T-cell (primary cell): Measurements from ENCODE around the gene OR1E2. TPM values are rescaled to one million over a fixed set of nuclear protein-coding genes. Genes with fewer than 3 reads are reported as not detected.

Source experiments
- ATAC-seq, 4 experiments: fragments of 200-7000 bp in 3 of 4; fragments of 150-1000 bp in 1 of 4; cut with Tn5 transposase; replicated peaks in 1 of 4; 1 replicate in 3 of 4; 2 replicates in 1 of 4; pipeline ENCODE4 v1.10.0; 2021; ENCODE audit warnings: moderate library complexity in 3 of 4, mild to moderate bottlenecking in 2 of 4, moderate number of reproducible peaks in 1 of 4
- CTCF ChIA-PET, 2 donors: fragments of 300-600 bp; sonication (Branson Sonifier 250); formaldehyde crosslinking; loops; one replicate each; lab custom pipeline; 2022; ENCODE audit warnings: antibody characterized with exemption in 2 of 2; lab: Charles Lee
- POLR2A ChIA-PET, 2 donors: fragments of 300-600 bp; sonication (Branson Sonifier 250); formaldehyde crosslinking; loops; one replicate each; lab custom pipeline; 2022; ENCODE audit warnings: antibody characterized with exemption in 2 of 2; lab: Charles Lee
- DNase-seq, 35 experiments: peaks; one replicate each; pipeline versions ENCODE4 v3.0.0 to v3.0.0-alpha.2; 2013 to 2023
- H3K27ac ChIP-seq: one replicate; pipeline ENCODE4 v1.5.1; 2013; ENCODE audit warnings: low read length
- H3K27me3 ChIP-seq, 2 experiments: replicated peaks in 1 of 2; 1 replicate in 1 of 2; 2 replicates in 1 of 2; pipeline versions ENCODE4 v1.6.1 to v1.7.0; 2013; ENCODE audit warnings: low read length in 1 of 2, mixed read lengths in 1 of 2; ENCODE audit not compliant: control insufficient read depth in 2 of 2, insufficient read depth in 2 of 2; ENCODE audit errors: extremely low read depth in 1 of 2
- H3K36me3 ChIP-seq, 2 donors: 1 replicate in 1 of 2; 2 replicates in 1 of 2; pipeline versions ENCODE4 v1.6.1 to v1.7.0; 2013; ENCODE audit warnings: low read length in 1 of 2; ENCODE audit not compliant: control insufficient read depth in 2 of 2, insufficient read depth in 1 of 2; ENCODE audit errors: extremely low read depth in 1 of 2
- H3K4me1 ChIP-seq, 2 experiments: 1 replicate in 1 of 2; 2 replicates in 1 of 2; pipeline versions ENCODE4 v1.6.1 to v1.7.0; 2013; ENCODE audit warnings: low read length in 2 of 2, mixed read lengths in 1 of 2; ENCODE audit not compliant: insufficient read depth in 2 of 2, control insufficient read depth in 1 of 2; ENCODE audit errors: extremely low read depth in 1 of 2
- H3K4me3 ChIP-seq, 2 donors: 1 replicate in 1 of 2; 2 replicates in 1 of 2; pipeline versions ENCODE4 v1.5.1 to v1.7.0; 2013; ENCODE audit warnings: mild to moderate bottlenecking in 2 of 2, low read length in 1 of 2, moderate library complexity in 1 of 2; ENCODE audit not compliant: control insufficient read depth in 1 of 2; ENCODE audit errors: extremely low read depth in 1 of 2
- H3K9me3 ChIP-seq: 2 replicates; pipeline ENCODE4 v1.7.0; 2013
- H3K27ac Mint-ChIP-seq, 2 donors: one replicate each; pipeline ENCODE4 v1.8.0; 2020 to 2021; ENCODE audit warnings: mild to moderate bottlenecking in 2 of 2, mixed read lengths in 2 of 2
- H3K27me3 Mint-ChIP-seq, 2 donors: one replicate each; pipeline ENCODE4 v1.8.0; 2021 to 2022; ENCODE audit warnings: mixed read lengths in 2 of 2
- H3K36me3 Mint-ChIP-seq: one replicate; pipeline ENCODE4 v1.8.0; 2021; ENCODE audit warnings: mixed read lengths
- H3K4me1 Mint-ChIP-seq, 3 donors: one replicate each; pipeline ENCODE4 v1.8.0; 2020 to 2022; ENCODE audit warnings: mixed read lengths in 3 of 3, mild to moderate bottlenecking in 1 of 3
- H3K4me3 Mint-ChIP-seq, 3 donors: one replicate each; pipeline ENCODE4 v1.8.0; 2020 to 2022; ENCODE audit warnings: mild to moderate bottlenecking in 3 of 3, mixed read lengths in 3 of 3, moderate library complexity in 3 of 3
- H3K9me3 Mint-ChIP-seq, 3 donors: one replicate each; pipeline ENCODE4 v1.8.0; 2020 to 2022; ENCODE audit warnings: mixed read lengths in 3 of 3
- WGBS: methylation state at CpG from one replicate; pipeline ENCODE4 v1.1.5; 2013; ENCODE audit warnings: missing lambda C conversion rate; ENCODE audit not compliant: insufficient coverage; 5-methylcytosine and 5-hydroxymethylcytosine counted together
- total RNA-seq, 35 experiments: library from RNA in 6 of 35; stranded (reverse) in 6 of 35; fragments of 120-200 nt in 1 of 35; gene quantifications; one replicate each; pipeline versions ENCODE4 v1.2.1 to v1.2.4 and lab custom pipeline; 2013 to 2026

Gene OR1E2
- total RNA-seq (not detected), total RNA-seq (lab: John Stamatoyannopoulos, UW) (0 reads per million in 29 experiments)
- not detected for total RNA-seq (2013)

GRCh38 chr17:3433741-3434140, at the start of gene OR1E2:
Gene OR1E2, minus strand, starts transcription at chr17:3433841. Its CDS starts 0 bp downstream, at chr17:3433841.
- no peaks in the 10 kb centered on the region for H3K4me1 Mint-ChIP-seq
- DNase-seq (no peak), ATAC-seq (no peak)
- 84% methylated on average over 2 of the region's 3 CpGs for WGBS
- H3K36me3 ChIP-seq, result no peaks in the 10 kb centered on the region
- no peak within 1 kb of the TSS for H3K4me3 ChIP-seq
- no peak within 1 kb of the TSS for H3K4me3 Mint-ChIP-seq
- no peaks in the 10 kb centered on the region for H3K36me3 Mint-ChIP-seq
- peaks cover 17 to 29% of the 10 kb centered on the region in 2 donors for H3K27me3 Mint-ChIP-seq
- no peaks in the 10 kb centered on the region for H3K9me3 ChIP-seq
- ChIA-PET CTCF (no interaction called here), POLR2A (no interaction called here)
- peaks cover 7 to 9% (median 8%) of the 10 kb centered on the region in 3 donors for H3K9me3 Mint-ChIP-seq
- peaks cover 0 to 11% of the 10 kb centered on the region in 2 experiments for H3K27me3 ChIP-seq
- H3K27ac ChIP-seq, result no peak within 1 kb of the TSS
- H3K4me1 ChIP-seq, result no peaks in the 10 kb centered on the region
- H3K27ac Mint-ChIP-seq, result no peak within 1 kb of the TSS

DNA sequence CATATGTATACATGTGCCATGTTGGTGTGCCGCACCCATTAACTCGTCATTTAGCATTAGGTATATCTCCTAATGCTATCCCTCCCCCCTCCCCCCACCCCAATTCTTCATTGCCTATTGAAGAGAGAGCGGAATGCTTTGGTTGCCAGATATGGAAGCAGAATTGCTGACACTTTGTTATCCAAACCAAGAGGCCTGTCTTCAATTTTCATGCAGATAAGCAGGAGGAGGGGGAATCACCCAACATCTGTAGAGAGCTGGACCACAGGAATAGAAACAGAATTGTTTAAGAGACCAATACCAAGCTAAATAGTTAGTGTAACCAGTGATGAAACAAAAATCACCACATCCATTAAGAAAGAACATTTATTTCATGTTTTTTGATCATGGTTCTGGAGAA, 49.2 kb upstream of the OR1E2 start:
- H3K4me3 ChIP-seq, result no peak overlapping the region
- no peak overlapping the region for H3K27ac Mint-ChIP-seq
- no peaks in the 10 kb centered on the region for H3K36me3 Mint-ChIP-seq
- peaks cover 22 to 40% of the 10 kb centered on the region in 2 donors for H3K27me3 Mint-ChIP-seq
- ChIA-PET POLR2A (no interaction called here), CTCF (no interaction called here)
- no peaks in the 10 kb centered on the region for H3K9me3 ChIP-seq
- ATAC-seq (no peak), DNase-seq (no peak)
- H3K36me3 ChIP-seq, result no peaks in the 10 kb centered on the region
- H3K27ac ChIP-seq, result no peak overlapping the region
- WGBS, result no CpG with 5 or more reads among the region's 3 CpGs
- peaks cover 2 to 15% of the 10 kb centered on the region in 2 experiments for H3K27me3 ChIP-seq
- no peak overlapping the region for H3K4me3 Mint-ChIP-seq
- H3K9me3 Mint-ChIP-seq, result no peaks in the 10 kb centered on the region
- no peaks in the 10 kb centered on the region for H3K4me1 Mint-ChIP-seq
- no peaks in the 10 kb centered on the region for H3K4me1 ChIP-seq

DNA sequence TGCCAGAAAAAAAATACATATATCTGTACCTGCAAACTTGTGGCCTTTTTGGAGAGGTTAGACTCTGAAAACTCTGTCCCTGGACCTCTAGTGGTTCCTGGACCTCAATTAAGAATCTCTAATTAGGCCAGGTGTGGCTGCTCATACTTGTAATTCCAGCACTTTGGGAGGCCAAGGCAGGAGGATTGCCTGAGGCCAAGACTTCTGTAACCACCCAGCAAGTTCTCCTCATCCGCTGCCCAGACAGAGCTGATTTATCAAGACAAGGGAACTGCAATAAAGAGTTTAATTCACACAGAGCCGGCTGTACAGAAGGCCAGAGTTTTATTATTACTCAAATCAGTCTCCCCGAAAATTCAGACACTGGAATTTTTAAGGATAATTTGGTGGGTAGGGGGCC, 46.3 kb upstream of the OR1E2 start:
- no peaks in the 10 kb centered on the region for H3K36me3 Mint-ChIP-seq
- 74% methylated on average over 2 of the region's 3 CpGs for WGBS
- H3K4me3 Mint-ChIP-seq, result no peak overlapping the region
- DNase-seq, result no peak
- Histone ChIP-seq H3K27me3 (peaks cover 2 to 11% of the 10 kb centered on the region in 2 experiments), H3K9me3 (no peaks in the 10 kb centered on the region), H3K36me3 (no peaks in the 10 kb centered on the region), H3K4me3 (no peak overlapping the region), H3K4me1 (no peaks in the 10 kb centered on the region), H3K27ac (no peak overlapping the region)
- no peaks in the 10 kb centered on the region for H3K9me3 Mint-ChIP-seq
- POLR2A ChIA-PET, result no interaction called here
- H3K4me1 Mint-ChIP-seq, result peaks cover 0 to 2% (median 2%) of the 10 kb centered on the region in 3 donors
- no peak overlapping the region for H3K27ac Mint-ChIP-seq
- CTCF ChIA-PET, result no interaction called here
- peaks cover 8 to 23% of the 10 kb centered on the region in 2 donors for H3K27me3 Mint-ChIP-seq
- no peak for ATAC-seq

DNA sequence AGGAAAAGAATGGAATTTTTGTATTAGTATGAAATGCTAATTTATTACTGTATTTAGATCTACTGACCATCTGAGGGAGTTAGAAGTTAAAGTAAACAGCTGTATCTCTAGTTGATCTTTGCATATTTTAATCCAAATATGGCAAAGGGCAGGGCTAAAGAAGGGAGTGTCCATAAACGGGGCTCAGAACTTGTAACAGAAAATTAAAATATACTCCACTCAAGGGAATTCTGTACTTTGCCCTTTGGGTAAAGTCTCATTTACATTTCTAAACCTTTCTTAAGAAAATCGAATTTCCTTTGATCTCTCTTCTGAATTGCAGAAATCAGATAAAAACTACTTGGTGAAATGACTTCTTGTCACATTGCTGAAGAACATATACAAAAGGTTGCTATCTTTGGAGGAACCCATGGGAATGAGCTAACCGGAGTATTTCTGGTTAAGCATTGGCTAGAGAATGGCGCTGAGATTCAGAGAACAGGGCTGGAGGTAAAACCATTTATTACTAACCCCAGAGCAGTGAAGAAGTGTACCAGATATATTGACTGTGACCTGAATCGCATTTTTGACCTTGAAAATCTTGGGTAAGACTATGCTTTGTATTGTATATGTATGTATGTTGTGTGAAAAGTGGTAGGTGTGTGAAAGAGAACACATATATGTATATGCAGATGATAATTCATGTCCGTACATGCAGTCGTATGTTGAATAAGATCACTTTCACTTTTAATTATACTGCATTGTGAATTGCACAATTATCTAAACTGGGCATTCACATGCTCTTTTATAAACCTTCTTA, 42.4 kb upstream of the OR1E2 start, which contains the start of gene ASPA:
TSS of gene ASPA (plus strand) at position 186 of the 799 bp plus-strand sequence. CDS start at position 349, 163 bp downstream.
- Mint-ChIP-seq H3K4me1 (peaks cover 0 to 2% (median 2%) of the 10 kb centered on the region in 3 donors), H3K4me3 (peak within 1 kb of the TSS; percentile 7 to 60 (median 39)), H3K27ac (no peak within 1 kb of the TSS), H3K36me3 (no peaks in the 10 kb centered on the region), H3K27me3 (peaks cover 3 to 11% of the 10 kb centered on the region in 2 donors), H3K9me3 (no peaks in the 10 kb centered on the region)
- DNase-seq (no peak), ATAC-seq (no peak)
- Histone ChIP-seq H3K27ac (no peak within 1 kb of the TSS), H3K27me3 (peaks cover 2 to 5% of the 10 kb centered on the region in 2 experiments), H3K4me1 (no peaks in the 10 kb centered on the region), H3K36me3 (no peaks in the 10 kb centered on the region), H3K4me3 (no peak within 1 kb of the TSS), H3K9me3 (no peaks in the 10 kb centered on the region)
- ChIA-PET POLR2A (no interaction called here), CTCF (no interaction called here)
- WGBS, result no CpG with 5 or more reads among the region's 7 CpGs

DNA sequence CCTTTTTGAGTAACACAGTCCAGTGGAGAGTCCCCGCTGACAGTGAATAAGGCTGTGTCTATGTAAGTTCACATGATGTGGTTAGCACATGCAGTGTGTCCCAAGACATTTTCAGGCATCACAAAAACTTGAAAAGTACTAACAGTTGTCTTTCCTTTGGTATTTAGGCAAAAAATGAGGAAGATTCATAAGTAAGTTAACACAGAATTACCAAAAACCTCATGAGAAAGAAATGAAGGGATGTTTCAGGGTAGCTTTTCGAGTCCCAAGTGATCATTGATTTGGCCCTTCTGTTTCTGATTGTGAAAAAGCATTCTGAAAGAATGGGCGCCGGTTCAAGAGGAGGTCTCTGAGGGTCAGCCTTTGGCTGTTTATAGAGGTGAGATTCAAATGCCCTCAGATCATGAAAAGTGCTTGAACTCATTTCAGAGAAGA, 41.6 kb upstream of the OR1E2 start:
- H3K27ac Mint-ChIP-seq, result no peak overlapping the region
- CTCF ChIA-PET, result no interaction called here
- H3K27ac ChIP-seq, result no peak overlapping the region
- POLR2A ChIA-PET, result no interaction called here
- no peak overlapping the region for H3K4me3 ChIP-seq
- DNase-seq, result no peak
- H3K9me3 ChIP-seq, result no peaks in the 10 kb centered on the region
- WGBS, result 57% methylated on average over 3 of the region's 4 CpGs
- H3K4me3 Mint-ChIP-seq, result no peak overlapping the region
- peaks cover 4 to 11% of the 10 kb centered on the region in 2 donors for H3K27me3 Mint-ChIP-seq
- no peaks in the 10 kb centered on the region for H3K4me1 ChIP-seq
- peaks cover 2 to 5% of the 10 kb centered on the region in 2 experiments for H3K27me3 ChIP-seq
- H3K4me1 Mint-ChIP-seq, result peaks cover 0 to 2% (median 2%) of the 10 kb centered on the region in 3 donors
- H3K9me3 Mint-ChIP-seq, result no peaks in the 10 kb centered on the region
- no peaks in the 10 kb centered on the region for H3K36me3 ChIP-seq
- no peak for ATAC-seq
- no peaks in the 10 kb centered on the region for H3K36me3 Mint-ChIP-seq

- Mint-ChIP-seq H3K27ac (no peak overlapping the region), H3K36me3 (no peaks in the 10 kb centered on the region), H3K27me3 (peaks cover 7 to 9% of the 10 kb centered on the region in 2 donors), H3K9me3 (no peaks in the 10 kb centered on the region), H3K4me3 (no peak overlapping the region), H3K4me1 (peaks cover 0 to 2% (median 2%) of the 10 kb centered on the region in 3 donors)
- H3K9me3 ChIP-seq, result no peaks in the 10 kb centered on the region
- H3K27ac ChIP-seq, result no peak overlapping the region
- no CpG with 5 or more reads among the region's 3 CpGs for WGBS
- ChIA-PET POLR2A (no interaction called here), CTCF (interaction anchor here in 1 of 2 donors (0.5 kb wide), 1 partner anchor 923 kb away, joined by 3 read pairs; no protein-coding TSS in a partner anchor)
- no peak for DNase-seq
- no peak for ATAC-seq
- no peaks in the 10 kb centered on the region for H3K27me3 ChIP-seq
- no peaks in the 10 kb centered on the region for H3K4me1 ChIP-seq
- H3K36me3 ChIP-seq, result no peaks in the 10 kb centered on the region
- H3K4me3 ChIP-seq, result no peak overlapping the region
Observed at GRCh38 chr17:3474212-3474611, 40.6 kb upstream of the OR1E2 start.
